ENCODE data around the gene ESR1.

Gene ESR1

GRCh38 chr6:152112491-152113261 lies 305.2 kb downstream of the ESR1 start:
- no peaks in the 10 kb centered on the region for H3K4me1 ChIP-seq (ENCODE audit: control insufficient read depth in 1 of 2, insufficient read depth in 1 of 2, low read depth in 1 of 2, low read length in 1 of 2)
- H3K4me3 ChIP-seq (ENCODE audit: low read depth in 1 of 2, low read length in 1 of 2), result no peak overlapping the region
- H3K27me3 ChIP-seq, result peaks cover 22% of the 10 kb centered on the region
- H3K9me3 ChIP-seq, result no peaks in the 10 kb centered on the region
- TF ChIP-seq, protein P1, sequence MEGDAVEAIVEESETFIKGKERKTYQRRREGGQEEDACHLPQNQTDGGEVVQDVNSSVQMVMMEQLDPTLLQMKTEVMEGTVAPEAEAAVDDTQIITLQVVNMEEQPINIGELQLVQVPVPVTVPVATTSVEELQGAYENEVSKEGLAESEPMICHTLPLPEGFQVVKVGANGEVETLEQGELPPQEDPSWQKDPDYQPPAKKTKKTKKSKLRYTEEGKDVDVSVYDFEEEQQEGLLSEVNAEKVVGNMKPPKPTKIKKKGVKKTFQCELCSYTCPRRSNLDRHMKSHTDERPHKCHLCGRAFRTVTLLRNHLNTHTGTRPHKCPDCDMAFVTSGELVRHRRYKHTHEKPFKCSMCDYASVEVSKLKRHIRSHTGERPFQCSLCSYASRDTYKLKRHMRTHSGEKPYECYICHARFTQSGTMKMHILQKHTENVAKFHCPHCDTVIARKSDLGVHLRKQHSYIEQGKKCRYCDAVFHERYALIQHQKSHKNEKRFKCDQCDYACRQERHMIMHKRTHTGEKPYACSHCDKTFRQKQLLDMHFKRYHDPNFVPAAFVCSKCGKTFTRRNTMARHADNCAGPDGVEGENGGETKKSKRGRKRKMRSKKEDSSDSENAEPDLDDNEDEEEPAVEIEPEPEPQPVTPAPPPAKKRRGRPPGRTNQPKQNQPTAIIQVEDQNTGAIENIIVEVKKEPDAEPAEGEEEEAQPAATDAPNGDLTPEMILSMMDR (IDR thresholded peaks at IDR 0.05), result no peak
- peaks cover 5% of the 10 kb centered on the region for H3K36me3 ChIP-seq
- no peak overlapping the region for H3K27ac ChIP-seq

GRCh38 chr6:152117156-152118133 lies 310.0 kb downstream of the ESR1 start:
- H3K27ac ChIP-seq, result no peak overlapping the region
- peaks cover 2% of the 10 kb centered on the region for H3K27me3 ChIP-seq
- no peaks in the 10 kb centered on the region for H3K9me3 ChIP-seq
- no peak overlapping the region for H3K4me3 ChIP-seq (ENCODE audit: low read depth in 1 of 2, low read length in 1 of 2)
- no peaks in the 10 kb centered on the region for H3K4me1 ChIP-seq (ENCODE audit: control insufficient read depth in 1 of 2, insufficient read depth in 1 of 2, low read depth in 1 of 2, low read length in 1 of 2)
- peaks cover 48% of the 10 kb centered on the region for H3K36me3 ChIP-seq
- TF ChIP-seq, protein P1 (IDR thresholded peaks at IDR 0.05), result no peak

DNA sequence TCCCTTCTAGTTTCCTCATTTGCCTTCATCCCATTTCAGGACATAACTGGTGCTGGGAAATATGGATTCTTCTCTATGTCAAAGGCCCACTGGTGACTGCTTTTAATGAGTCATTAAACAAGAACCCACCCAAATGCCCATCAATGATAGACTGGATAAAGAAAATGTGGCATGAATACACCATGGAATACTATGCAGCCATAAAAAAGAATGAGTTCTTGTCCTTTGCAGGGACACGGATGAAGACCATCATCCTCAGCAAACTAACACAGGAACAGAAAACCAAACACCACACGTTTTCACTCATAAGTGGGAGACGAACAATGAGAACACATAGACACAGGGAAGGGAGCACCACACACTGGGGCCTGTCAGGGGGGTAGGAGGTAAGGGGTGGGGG lies 310.7 kb downstream of the ESR1 start:
- no peak overlapping the region for H3K4me3 ChIP-seq (ENCODE audit: low read depth in 1 of 2, low read length in 1 of 2)
- TF ChIP-seq, protein P1 (IDR thresholded peaks at IDR 0.05), result no peak

GRCh38 chr6:152118678-152119077 lies 311.2 kb downstream of the ESR1 start:
- Histone ChIP-seq H3K4me3 (ENCODE audit: low read depth in 1 of 2, low read length in 1 of 2) (no peak overlapping the region), H3K36me3 (peaks cover 60% of the 10 kb centered on the region), H3K4me1 (ENCODE audit: control insufficient read depth in 1 of 2, insufficient read depth in 1 of 2, low read depth in 1 of 2, low read length in 1 of 2) (no peaks in the 10 kb centered on the region), H3K27me3 (no peaks in the 10 kb centered on the region), H3K27ac (no peak overlapping the region), H3K9me3 (no peaks in the 10 kb centered on the region)
- TF ChIP-seq, protein P1 (IDR thresholded peaks at IDR 0.05), result no peak

More for the DNA sequence above, 310.7 kb downstream of the ESR1 start:
- Histone ChIP-seq H3K27ac (no peak overlapping the region), H3K9me3 (no peaks in the 10 kb centered on the region), H3K27me3 (no peaks in the 10 kb centered on the region), H3K4me1 (ENCODE audit: control insufficient read depth in 1 of 2, insufficient read depth in 1 of 2, low read depth in 1 of 2, low read length in 1 of 2) (no peaks in the 10 kb centered on the region), H3K36me3 (peaks cover 56% of the 10 kb centered on the region)

DNA sequence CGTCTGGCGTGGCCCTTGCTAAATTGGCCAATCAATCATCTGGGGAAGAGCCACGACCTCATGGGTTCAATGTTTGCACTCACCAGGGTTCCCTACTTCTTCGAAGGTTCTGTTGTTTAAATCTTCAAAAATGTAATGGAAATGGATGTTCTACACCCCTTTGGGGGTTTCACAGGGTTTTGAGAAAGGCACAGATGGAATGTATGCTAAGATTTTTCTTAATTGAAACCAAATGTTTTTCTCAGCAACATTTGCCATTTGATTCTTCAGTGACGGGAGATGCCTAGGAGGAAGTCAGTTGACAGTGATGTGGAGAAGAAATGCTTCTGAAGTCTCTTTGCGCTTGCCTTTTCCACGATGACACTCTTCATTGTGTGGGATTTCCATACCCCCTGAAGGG lies 312.3 kb downstream of the ESR1 start:
- H3K4me3 ChIP-seq (ENCODE audit: low read depth in 1 of 2, low read length in 1 of 2), result no peak overlapping the region
- H3K9me3 ChIP-seq, result no peaks in the 10 kb centered on the region
- no peak overlapping the region for H3K27ac ChIP-seq
- TF ChIP-seq, protein P1 (IDR thresholded peaks at IDR 0.05), result no peak
- H3K27me3 ChIP-seq, result no peaks in the 10 kb centered on the region
- no peaks in the 10 kb centered on the region for H3K4me1 ChIP-seq (ENCODE audit: control insufficient read depth in 1 of 2, insufficient read depth in 1 of 2, low read depth in 1 of 2, low read length in 1 of 2)
- H3K36me3 ChIP-seq, result peaks cover 72% of the 10 kb centered on the region
